WTC11 (cell line): ENCODE results near the gene TMEM223.

Experiments used
- GRHL2 ChIP-seq: fragments of 250-450 bp; sonication (Bioruptor Pico); IDR thresholded peaks from 2 replicates; pipeline ENCODE4 v1.8.0; 2022; ENCODE audit warnings: mild to moderate bottlenecking, moderate library complexity; ENCODE audit not compliant: insufficient replicate concordance, severe bottlenecking
- ZNF317 ChIP-seq: sonication (generic); formaldehyde crosslinking; IDR thresholded peaks from 2 replicates; pipeline ENCODE4 v1.8.1; 2023; ENCODE audit warnings: low read depth, mild to moderate bottlenecking, moderate library complexity, missing genetic modification reagents, borderline replicate concordance
- TF ChIP-seq, protein P1 (sequence below): fragments of 200-600 bp; IDR thresholded peaks from 2 replicates; pipeline ENCODE4 v1.8.0; 2022; ENCODE audit warnings: antibody characterized with exemption
- TF ChIP-seq, protein P2 (sequence below): sonication (generic); formaldehyde crosslinking; IDR thresholded peaks from 2 replicates; pipeline ENCODE4 v1.8.0; 2023; ENCODE audit warnings: mild to moderate bottlenecking, missing genetic modification reagents
- TF ChIP-seq, protein P3 (sequence below): sonication (generic); formaldehyde crosslinking; IDR thresholded peaks from 2 replicates; pipeline ENCODE4 v1.8.1; 2022; ENCODE audit warnings: low read depth, missing genetic modification reagents, borderline replicate concordance

DNA sequence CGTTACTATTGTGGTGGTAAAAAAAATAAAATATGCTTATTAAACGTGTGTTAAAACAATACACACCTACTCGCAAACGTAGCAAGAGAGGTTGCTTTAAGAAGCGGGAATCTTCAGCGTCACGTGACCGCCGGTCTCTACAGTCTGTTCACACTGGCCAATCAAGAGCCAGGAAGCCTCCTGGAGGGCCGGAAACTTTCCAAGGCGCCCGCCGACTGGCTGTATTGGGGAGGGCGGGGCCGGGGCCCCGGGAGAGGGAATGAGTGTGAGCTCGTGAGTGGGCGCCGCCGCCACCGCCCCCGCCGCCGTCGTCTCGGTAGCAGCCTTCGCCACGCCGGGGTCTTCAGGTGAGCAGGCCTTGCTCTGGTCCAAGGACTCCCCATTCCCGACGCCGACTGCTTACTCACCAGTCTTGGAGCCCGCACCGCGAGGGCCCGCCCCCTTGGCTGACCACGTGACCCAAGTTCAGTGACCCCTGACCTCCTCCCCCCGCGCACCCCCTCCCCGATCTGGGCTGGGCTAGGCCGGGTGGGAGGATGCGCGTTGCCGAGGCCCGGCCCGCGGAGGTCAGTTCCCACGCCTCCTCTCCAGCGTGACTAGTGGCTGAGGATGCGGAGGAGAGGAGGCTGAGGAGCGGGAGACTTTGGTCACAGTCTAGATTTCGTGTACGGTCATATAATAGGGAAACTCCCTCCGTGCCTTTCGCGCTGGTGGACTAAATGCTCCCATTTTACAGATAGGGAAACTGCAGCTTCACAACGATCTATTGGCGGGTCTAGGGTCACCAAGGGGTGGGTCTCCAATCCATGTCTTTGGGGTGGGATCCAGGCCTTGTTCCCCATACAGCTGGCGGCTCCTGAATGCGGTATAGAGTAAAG, 20.4 kb downstream of the TMEM223 start, which contains the start of gene TAF6L:
- TF ChIP-seq, protein P1, sequence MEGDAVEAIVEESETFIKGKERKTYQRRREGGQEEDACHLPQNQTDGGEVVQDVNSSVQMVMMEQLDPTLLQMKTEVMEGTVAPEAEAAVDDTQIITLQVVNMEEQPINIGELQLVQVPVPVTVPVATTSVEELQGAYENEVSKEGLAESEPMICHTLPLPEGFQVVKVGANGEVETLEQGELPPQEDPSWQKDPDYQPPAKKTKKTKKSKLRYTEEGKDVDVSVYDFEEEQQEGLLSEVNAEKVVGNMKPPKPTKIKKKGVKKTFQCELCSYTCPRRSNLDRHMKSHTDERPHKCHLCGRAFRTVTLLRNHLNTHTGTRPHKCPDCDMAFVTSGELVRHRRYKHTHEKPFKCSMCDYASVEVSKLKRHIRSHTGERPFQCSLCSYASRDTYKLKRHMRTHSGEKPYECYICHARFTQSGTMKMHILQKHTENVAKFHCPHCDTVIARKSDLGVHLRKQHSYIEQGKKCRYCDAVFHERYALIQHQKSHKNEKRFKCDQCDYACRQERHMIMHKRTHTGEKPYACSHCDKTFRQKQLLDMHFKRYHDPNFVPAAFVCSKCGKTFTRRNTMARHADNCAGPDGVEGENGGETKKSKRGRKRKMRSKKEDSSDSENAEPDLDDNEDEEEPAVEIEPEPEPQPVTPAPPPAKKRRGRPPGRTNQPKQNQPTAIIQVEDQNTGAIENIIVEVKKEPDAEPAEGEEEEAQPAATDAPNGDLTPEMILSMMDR: no peak
- TF ChIP-seq ZNF317 (CRISPR knock-in tag) (no peak), GRHL2 (CRISPR knock-in tag) (no peak)
- TF ChIP-seq, protein P2, sequence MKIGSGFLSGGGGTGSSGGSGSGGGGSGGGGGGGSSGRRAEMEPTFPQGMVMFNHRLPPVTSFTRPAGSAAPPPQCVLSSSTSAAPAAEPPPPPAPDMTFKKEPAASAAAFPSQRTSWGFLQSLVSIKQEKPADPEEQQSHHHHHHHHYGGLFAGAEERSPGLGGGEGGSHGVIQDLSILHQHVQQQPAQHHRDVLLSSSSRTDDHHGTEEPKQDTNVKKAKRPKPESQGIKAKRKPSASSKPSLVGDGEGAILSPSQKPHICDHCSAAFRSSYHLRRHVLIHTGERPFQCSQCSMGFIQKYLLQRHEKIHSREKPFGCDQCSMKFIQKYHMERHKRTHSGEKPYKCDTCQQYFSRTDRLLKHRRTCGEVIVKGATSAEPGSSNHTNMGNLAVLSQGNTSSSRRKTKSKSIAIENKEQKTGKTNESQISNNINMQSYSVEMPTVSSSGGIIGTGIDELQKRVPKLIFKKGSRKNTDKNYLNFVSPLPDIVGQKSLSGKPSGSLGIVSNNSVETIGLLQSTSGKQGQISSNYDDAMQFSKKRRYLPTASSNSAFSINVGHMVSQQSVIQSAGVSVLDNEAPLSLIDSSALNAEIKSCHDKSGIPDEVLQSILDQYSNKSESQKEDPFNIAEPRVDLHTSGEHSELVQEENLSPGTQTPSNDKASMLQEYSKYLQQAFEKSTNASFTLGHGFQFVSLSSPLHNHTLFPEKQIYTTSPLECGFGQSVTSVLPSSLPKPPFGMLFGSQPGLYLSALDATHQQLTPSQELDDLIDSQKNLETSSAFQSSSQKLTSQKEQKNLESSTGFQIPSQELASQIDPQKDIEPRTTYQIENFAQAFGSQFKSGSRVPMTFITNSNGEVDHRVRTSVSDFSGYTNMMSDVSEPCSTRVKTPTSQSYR (CRISPR knock-in tag): no peak
- TF ChIP-seq, protein P3, sequence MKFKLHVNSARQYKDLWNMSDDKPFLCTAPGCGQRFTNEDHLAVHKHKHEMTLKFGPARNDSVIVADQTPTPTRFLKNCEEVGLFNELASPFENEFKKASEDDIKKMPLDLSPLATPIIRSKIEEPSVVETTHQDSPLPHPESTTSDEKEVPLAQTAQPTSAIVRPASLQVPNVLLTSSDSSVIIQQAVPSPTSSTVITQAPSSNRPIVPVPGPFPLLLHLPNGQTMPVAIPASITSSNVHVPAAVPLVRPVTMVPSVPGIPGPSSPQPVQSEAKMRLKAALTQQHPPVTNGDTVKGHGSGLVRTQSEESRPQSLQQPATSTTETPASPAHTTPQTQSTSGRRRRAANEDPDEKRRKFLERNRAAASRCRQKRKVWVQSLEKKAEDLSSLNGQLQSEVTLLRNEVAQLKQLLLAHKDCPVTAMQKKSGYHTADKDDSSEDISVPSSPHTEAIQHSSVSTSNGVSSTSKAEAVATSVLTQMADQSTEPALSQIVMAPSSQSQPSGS (CRISPR knock-in tag): no peak
